Mucosa of gallbladder (tissue), 1 donor: ENCODE results near the gene MSMP. TPM values are rescaled to one million over a fixed set of nuclear protein-coding genes. Genes with fewer than 3 reads are reported as not detected.

Experiments
- DNase-seq: peaks from one replicate; pipeline ENCODE4 v3.0.0-alpha.2; 2020; ENCODE audit warnings: low spot score
- total RNA-seq: library from RNA; stranded (reverse); gene quantifications from one replicate; pipeline ENCODE4 v1.2.1, GENCODE V29; 2021
- donor health status: DM: no; HTN: no; CAD: no.

The MSMP gene
- total RNA-seq, 1 donor from 2014 or later = 1.1 TPM

DNA sequence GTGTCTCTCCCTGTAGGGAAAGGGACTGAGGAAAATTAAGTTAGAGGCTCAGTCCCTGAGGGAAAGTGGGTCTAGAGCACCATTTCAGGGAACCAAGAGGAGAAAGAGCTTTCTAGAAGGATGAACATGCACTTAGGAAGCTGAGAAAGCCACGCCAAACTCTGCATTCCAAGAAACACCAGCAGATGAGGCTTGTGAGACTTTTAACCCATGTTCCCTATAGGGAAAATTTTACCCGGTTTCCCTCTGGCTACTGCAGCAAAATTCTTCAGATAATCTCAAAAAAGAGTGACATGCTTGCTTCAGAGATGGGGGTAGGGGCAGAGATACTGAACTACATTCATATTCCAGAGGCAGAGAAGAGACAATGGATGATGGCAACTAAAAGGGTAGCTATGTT lies 30.6 kb downstream of the MSMP start:
- DNase-seq = no peak

DNA sequence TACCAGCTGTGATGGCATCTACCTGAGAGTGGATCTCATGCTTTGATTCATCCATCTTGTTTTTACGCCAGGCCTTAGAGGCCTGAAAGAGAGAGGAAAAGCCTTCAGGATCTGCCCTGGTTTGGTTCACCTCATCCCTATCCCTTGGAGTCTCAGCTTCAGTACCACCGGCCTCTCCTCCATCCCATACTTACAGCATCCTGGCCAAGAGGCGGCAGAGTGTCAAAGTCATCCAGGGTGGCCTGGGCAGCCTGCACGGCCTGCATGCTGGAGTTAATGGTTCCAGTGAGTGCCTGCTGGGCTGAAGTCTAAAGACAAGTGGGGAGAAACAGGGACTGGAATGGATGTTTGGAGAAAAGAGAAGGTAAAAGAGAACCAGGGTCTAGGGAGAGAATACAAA lies 34.5 kb downstream of the MSMP start:
- no peak for DNase-seq

DNA sequence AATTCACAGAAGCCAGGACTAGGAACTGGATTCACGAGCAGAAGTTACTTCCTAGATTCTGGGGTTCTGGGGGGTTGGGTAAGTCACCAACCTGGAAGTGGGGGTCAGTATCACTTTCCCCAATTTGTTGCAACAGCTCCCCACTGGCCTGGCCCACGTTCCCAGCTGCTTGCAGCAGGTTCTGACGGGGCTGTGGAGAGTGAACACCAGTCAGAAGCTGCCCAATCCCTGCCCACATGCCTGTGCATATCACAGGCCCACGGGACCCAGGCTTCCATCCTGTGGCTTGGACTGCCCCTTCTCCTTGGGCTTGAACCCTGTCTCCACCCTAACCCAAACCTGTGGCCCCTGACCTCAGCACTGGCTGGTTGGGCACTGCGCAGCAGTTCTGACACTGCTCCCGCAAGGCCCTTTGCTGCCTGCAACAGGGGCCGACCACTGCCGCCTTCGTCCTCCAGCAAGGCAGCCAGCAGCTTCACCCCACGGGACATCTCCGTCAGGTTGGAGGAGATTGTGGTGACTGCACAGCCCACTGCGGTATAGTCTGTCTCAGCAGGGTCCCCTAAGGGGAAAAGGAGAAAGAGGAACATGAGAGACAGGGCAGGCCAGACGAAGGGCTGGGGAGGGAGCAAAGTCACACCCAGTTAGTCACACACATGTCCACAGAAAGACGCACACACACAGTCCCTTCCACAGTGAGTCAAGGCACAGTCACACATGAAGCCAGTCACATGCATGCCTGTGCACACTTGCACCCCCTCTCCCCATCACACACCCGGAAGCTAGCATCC lies 35.2 kb downstream of the MSMP start:
- no peak for DNase-seq

DNA sequence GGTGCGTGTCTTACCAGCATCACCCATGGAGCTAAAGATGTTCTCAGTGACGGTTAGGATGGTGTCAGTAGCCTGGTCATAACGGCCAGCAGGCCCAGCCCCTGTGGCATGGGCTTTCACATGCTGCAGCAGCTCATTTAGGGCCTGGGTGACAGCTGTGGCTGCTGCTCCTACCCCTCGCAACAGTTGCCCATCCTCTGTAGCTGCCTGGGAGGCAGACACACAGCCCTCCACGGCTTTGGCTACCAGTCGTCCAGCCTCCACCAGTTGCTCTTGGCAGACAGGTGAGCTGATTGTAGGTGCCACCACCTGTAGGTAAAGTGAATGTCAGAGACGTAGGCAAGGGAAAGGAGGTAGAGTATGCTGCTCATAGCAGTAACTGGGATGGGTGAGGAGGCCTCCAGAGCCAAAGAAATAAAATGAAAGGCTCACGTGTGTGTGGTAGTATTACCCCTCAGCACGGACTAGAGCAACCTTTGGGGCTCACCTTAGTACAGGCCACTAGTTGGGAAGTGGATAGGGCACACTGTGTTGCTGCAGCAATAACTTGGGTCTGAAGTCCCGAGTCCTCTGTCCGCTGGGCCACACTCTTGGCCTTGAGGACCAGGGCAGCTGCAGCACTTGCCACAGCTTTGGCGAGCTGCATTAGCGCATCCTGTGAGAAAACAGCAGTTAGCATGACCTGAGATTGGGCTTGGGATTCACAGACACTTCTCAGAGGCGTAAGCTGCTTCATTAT lies 36.8 kb downstream of the MSMP start:
- no peak for DNase-seq

DNA sequence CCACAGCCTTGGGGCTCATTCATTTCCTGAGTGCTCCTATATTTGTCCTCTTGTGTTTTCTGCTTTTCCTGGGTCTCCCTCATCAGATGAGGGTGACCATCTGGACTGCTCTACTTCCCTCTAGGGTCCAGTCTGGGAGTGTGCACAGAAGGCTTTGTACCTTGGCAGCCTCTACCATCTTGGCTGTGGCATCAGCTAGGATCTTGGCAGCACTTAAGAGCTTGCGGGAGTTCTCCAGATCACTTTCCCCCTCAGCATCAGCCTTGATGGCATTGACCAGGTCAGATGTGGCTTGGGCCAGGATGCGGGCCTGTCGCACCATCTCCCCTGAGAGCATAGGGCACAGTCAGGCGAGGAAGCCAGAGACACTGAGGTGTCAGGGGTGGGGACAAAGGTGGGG lies 37.8 kb downstream of the MSMP start:
- no peak for DNase-seq

DNA sequence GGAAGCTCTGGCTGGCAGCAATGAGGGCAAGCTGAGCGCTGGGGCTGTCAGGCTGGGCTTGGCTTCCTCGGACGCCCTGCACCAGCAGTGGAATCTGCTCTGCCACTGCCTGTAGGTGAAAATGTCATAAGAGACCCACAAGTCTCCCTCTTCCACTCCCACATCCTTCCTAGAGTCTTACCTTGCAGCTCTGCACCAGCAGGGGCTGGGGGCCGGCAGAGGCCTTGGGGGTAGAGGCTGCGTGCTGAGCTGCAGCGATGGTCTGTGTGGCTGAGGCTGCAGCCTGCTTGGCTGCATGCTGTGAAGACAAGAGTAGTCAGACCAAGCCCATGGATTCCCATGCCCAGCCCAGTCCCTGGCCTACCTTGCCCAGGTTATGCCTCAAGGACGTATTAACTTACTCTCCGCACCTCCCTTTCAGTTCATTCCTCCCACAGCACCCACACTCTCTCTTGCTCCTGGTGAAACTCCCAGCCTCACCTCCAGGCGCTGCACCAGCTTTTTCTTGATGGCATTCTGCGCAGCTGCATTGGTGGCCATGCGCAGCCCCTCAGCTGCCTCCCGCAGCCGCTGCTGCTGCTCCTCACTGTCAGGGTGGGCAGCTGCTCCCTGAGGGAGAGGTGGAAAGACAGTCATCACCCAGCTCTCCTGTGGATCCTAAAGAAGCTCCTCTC lies 39.4 kb downstream of the MSMP start:
- DNase-seq = no peak

DNA sequence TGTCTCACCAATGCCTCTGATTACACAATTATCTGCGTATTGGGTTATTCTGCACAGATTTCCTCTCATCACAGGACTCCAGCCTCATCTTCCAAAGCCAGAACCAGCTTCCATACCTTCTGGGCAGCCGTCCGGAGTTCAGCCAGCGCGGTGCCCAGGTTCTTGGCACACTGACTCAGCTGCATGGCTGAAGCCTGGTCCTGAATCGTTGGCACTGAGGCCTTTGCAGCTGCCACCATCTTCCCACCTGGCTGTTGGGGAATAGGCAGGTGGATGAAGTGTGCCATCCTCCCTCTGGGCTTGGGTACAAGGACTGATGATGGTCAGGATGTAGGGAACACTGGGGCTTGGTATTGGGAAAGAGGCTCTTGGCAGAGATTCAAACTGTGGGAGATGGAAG lies 40.0 kb downstream of the MSMP start:
- DNase-seq = no peak

DNA sequence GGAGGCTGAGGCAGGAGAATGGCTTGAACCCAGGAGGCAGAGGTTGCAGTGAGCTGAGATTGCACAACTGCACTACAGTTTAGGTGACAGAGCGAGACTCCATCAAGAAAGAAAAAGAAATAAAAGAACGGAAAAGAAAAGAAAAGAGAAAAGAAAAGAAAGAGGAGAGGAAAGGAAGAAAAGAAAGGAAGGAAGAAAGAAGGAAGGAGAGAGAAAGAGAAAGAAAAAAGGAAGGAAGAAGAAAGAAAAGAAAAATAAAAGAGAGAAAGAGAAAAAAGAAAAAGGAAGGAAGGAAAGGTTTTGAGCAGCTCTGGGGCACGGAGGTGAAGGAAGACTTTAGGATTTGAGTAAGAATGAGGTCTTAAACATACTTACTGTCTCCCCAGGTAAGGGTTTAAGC lies 40.5 kb downstream of the MSMP start:
- DNase-seq = no peak

DNA sequence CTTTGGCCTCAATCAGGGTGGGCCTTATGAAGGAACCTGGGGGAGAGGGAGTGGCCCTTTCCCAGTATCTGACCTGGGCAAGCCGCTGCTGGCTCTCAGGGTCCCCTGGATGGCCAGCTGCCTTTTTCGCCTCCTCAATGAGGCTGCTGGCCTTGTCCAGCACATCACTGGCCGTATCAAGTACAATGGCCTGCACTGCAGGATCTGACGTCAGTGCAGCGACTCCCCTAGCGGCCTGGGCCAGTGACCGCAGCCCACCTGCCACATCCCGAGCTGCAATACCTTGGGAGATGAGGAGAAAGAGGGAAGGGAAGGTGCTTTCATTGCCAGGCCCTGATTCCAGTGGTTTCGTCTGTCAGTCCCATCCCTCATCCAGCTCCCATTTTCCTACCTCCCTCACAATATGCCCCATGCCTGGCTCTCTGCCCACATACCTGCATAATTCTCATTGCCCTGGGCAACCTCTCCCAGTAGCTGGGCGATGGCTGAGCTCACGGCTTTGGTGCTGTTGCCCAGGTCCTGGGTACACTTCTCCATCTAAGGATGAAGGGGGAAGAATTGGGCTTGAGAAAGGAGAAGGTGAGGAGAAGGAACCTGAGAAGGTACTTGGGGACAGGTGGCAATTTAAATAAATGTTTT lies 41.2 kb downstream of the MSMP start:
- DNase-seq = no peak

DNA sequence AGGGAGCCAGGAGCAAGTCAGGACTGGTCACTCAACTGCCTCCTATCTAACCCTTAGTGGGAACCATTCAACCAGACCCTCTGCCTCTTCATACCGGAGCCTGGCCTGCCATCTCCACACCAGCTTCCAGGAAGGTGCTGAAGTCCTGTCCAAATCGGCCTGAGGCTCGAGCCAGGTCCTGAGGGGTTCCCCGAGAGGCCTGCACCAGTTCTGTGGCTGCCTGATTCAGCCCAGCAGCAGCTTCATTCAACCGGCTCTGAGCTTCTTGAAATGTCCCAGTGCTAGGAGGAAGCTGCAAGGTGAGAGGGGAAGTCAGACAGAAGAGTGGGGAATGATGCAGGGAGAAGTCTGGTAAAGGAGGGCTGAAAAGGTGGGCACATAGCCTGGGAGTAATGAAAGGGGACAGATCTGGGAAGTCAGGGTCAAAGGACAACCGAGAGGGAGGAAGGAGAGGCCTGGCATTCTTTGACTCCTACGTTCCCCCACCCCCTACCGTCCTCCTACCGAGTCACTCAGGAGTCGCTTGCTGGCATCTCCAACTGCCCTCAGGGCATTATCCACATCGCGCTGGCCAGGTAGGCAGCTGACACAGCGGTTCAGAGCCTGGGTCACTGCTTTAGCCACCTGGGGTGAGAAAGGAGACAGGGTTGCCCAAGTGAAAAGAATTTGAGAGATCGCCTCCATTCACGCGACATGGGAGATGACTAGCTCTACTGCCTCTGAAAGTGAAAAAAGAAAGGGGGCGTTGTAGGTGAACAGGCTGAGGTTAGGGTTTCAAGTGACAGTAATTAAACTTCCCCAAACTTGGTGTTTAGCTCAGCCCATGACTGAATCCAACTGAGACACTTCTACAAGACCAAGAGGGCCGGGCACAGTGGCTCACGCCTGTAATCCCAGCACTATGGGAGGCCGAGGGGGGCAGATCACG lies 42.3 kb downstream of the MSMP start:
- DNase-seq = no peak

DNA sequence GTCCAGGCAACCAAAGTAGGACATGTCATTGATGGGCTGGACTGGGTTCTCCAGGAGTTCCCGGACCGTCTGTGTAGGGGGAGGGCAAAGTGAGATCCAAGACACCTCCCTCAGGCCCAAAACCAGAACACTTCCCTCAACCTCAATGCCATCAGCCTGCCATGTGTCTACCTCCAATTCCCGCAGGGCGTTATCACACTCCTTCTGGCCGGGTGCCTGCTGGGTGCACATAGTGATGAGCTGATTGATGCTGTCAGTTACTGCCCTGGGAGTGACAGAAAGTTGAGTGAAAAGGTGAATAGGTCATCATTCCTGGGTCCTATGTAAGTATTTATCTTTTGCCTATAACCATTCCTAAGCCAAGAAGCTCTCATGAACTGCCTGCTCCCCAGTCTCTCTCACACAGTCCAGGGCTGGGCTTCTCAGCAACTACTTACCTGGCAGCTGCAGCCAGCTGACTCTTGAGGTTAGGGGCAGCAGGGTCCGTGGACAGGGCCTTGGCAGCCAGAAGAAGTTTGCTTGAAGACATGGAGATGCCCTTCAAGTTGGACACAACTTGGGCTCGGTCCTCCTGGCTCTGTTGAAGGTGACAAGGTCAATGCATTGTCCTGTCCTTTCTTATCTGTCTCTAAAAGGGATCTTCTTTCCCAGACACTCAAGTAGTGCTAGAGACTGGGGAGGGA lies 43.1 kb downstream of the MSMP start:
- DNase-seq = no peak

DNA sequence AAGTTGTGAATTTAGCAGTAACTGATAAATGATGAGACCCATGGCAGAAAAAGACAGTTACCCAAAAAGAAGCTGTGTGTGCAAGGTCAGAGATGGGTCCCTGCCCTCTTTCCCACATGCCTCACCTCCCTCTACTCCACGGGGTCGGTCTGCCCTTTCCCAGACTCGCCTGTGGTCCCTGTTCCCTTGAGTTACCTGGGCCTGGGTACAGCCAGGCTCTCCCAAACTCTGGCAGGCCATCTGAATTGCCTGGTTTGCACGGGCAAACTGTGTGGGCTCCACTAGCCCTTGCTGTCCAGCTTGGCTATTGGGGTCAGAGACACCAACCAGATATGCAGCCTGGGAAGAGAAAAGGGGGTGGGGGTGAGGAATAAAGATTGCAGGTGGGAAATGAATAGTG lies 45.9 kb downstream of the MSMP start:
- no peak for DNase-seq

DNA sequence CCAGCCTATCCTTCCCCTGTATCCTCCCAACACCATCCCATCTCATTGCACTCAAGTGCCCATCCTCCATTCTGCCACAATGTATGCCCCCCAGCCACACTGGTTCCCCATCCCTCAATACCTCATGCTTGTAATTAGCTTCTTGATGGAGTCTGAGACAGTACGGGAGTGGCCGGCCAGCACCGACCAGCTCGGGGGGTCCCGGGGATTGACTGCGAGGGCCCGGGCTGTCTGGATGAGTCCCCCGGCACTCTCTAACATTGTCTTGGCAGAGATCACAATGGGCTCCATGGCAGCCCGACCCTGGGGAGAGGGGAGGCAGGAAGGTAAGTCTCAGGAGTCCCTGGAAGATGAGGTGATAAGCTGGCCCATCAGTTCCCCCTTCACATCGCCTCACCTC lies 47.1 kb downstream of the MSMP start:
- DNase-seq = no peak

DNA sequence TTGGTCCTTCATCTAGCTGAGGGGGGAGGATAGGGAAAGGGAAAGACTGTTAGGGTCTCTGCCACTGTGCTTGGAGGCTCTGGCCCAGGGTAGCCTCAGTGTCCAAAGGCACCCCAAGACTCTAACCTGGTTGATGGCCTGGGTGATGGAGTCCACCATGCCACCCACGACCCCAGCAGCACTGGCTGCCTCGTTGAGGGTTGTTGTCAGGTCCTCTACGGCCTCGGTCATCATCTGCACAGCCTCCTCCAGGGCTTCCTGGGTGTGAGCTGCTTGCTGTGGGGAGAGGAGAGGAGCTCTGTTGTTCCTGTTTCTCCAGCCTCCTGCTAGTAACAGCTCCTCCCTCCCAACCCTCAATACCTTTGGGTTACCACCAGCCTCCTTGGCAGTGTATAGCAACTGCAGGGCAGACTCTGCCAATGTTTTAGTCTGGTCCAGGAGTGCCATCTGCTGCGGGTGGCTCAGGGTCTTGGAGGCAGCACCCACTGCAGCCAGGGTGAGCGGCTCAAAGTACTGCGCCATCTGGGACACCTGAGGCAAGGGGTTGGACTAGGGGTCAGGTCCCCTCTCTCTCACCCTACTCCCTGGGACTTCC lies 48.1 kb downstream of the MSMP start:
- no peak for DNase-seq

DNA sequence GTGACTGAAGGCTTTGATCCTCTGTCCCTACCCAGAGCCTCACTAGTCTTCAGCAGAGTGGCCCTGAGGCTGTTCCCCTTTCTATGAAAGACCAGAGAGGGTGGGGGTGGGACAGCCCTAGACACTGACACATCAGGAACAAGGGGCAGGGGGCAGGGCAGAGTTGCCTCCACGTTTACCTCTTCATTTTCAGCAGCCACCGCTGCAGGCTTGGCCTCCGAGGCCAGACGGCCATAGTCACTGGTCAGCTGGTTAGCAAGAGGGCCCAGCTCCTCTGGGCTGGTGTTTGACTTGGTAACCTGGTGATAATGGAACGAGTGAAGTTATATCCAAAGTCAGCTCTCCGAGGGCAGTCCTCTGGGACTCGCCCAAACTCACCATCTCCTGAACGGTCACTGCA lies 48.7 kb downstream of the MSMP start:
- DNase-seq = no peak

DNA sequence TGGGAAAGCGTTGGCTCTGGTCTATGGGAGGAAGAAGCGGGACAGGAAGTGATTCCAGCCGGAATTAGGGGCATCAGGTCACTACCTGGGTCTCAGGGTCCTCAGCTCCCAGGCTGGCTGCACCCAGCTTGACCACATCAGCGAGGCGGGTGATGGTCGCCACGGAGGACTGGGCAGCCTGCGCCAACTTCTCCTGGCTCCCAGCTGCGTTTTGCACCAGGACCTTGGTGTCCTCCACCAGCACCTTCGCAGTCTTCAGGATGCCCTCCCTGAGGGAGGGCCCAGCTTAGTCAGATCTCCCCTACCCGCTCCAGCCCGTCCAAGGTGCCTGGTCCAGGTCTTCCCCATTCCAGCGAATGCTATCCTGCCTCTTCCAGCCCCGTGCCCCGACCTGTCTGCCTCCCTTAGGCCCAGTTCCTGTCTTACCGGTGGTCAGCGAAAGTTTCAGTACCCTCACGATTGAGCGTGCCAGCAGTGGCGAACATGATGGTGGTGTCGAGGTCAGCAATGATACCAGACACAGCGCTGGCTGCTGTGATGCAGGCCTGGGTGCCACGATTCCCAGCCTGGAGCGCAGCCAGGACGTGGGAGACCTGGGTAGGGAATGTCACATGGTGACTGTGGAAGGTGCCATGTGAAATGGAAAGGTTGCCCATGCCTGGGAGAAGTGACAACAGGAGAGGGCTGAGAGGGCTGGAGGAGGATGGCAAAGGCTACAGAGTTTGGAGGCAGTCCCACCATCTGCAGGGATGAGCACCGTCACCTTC lies 50.0 kb downstream of the MSMP start:
- no peak for DNase-seq
